H1 (cell line): ENCODE results near the gene AMOTL2. TPM values are rescaled to one million over a fixed set of nuclear protein-coding genes. Genes with fewer than 3 reads are reported as not detected.
A peak's percentile ranks its signal among the peaks of the same experiment; 100 is the strongest.

ENCODE experiments used
- BRCA1 ChIP-seq: IDR thresholded peaks from 2 replicates; pipeline ENCODE4 v1.6.1; 2012; ENCODE audit warnings: low read depth, low read length, improper control_type of control experiment
- CHD2 ChIP-seq: IDR thresholded peaks from 2 replicates; pipeline ENCODE4 v1.6.1; 2012; ENCODE audit warnings: low read length, improper control_type of control experiment
- GTF2F1 ChIP-seq: IDR thresholded peaks from 2 replicates; pipeline ENCODE4 v1.6.1; 2012; ENCODE audit warnings: low read depth, low read length, improper control_type of control experiment, borderline replicate concordance
- POLR2A ChIP-seq, 2 experiments: IDR thresholded peaks; 1 replicate in 1 of 2; 2 replicates in 1 of 2; pipeline ENCODE4 v1.6.1; 2011; ENCODE audit warnings: low read depth in 2 of 2, low read length in 2 of 2, mild to moderate bottlenecking in 2 of 2; ENCODE audit errors: control extremely low read depth in 1 of 2
- SRF ChIP-seq: IDR thresholded peaks from 2 replicates; pipeline ENCODE4 v1.6.1; 2011; ENCODE audit warnings: mild to moderate bottlenecking, low read depth, low read length, moderate library complexity
- TBP ChIP-seq: IDR thresholded peaks from 2 replicates; pipeline ENCODE4 v1.6.1; 2011; ENCODE audit warnings: low read depth, low read length, improper control_type of control experiment
- YY1 ChIP-seq: IDR thresholded peaks from 2 replicates; pipeline ENCODE4 v1.6.1; 2011; ENCODE audit warnings: low read depth, mild to moderate bottlenecking, low read length
- polyA plus RNA-seq, 7 experiments: library from polyadenylated mRNA; depleted of rRNA in 3 of 7; stranded (reverse) in 5 of 7; unstranded in 2 of 7; fragments of >200 nt in 5 of 7; fragments of 200-250 nt in 2 of 7; gene quantifications; 1 replicate in 5 of 7; 2 replicates in 1 of 7; 4 replicates in 1 of 7; pipeline versions ENCODE4 v1.2.1 to v1.2.3, GENCODE V29; 2011 to 2013; ENCODE audit warnings: missing spikeins in 2 of 7, mixed read lengths in 2 of 7
- total RNA-seq: library from RNA; stranded (reverse); fragmentation: NEBNext Ultra II Directional; extraction: Animal tissue kit (Norgen Biotek cat#: 25700); gene quantifications from 2 replicates; pipeline ENCODE4 v1.2.1, GENCODE V29; 2021
- TF ChIP-seq, protein P1 (sequence below): IDR thresholded peaks from 2 replicates; pipeline ENCODE4 v1.6.1; 2011; ENCODE audit warnings: low read length, improper control_type of control experiment
- TF ChIP-seq, protein P2 (sequence below): IDR thresholded peaks from 2 replicates; pipeline ENCODE4 v1.6.1; 2012; ENCODE audit warnings: inconsistent platforms

The AMOTL2 gene
- total and polyA plus RNA-seq, 2 of the 8 experiments (the other 6 are each of a cell fraction or from before 2014, with no cell fraction given), result 19.0 to 63.7 TPM

DNA sequence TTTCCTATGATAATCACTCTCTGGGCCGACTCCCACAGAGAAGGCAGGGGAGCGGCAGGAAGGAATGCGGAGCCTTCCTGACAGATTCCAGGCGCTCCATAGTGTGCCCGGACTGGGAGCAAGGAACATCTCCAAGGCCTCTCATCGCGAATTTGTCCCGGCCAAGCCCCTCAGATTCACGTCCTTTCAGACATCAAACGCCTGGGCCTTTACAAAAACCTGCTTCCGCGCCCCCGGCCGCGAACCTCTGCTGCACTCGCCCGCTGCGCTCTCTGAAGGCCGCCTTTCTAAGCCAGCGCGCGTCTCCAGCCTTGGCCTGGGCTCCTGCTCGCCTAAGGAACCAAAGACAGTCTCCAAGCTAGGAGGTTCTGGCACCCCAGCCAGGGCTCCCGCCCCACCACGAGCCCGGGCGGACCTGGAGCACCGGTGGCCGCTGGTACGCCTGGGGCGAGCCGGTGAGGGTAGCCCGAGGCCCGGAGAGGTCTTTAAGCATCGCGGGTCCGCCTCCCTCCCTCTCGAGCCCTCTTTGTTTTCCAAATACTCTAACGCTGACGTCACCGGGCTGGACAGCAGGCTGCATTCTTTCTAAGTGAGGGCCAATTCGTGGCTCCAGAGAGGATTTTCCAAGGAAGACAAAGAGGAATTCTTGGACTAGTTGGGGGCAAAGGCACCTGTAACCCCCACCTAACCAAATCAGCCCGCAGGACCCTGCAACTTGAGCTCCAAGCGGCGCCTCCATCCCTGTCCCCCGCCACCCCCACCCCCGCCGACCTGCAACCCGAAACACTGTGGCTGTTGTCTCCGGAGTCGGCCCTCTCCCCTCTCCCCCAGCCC is 759 bp downstream of the AMOTL2 start (continued):
- TF ChIP-seq TBP (peak; percentile 70), BRCA1 (no peak), YY1 (no peak), GTF2F1 (no peak), POLR2A (IDR thresholded peaks at IDR 0.05; ENCODE audit: control extremely low read depth in 1 of 2, low read depth in 2 of 2, low read length in 2 of 2) (peak in 1 of 2 experiments; percentile 83; a peak in 2 of 3 replicates), CHD2 (no peak; the same call in 1 of the 2 replicates), SRF (no peak)
- TF ChIP-seq, protein P1, sequence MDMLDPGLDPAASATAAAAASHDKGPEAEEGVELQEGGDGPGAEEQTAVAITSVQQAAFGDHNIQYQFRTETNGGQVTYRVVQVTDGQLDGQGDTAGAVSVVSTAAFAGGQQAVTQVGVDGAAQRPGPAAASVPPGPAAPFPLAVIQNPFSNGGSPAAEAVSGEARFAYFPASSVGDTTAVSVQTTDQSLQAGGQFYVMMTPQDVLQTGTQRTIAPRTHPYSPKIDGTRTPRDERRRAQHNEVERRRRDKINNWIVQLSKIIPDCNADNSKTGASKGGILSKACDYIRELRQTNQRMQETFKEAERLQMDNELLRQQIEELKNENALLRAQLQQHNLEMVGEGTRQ, result no peak
- TF ChIP-seq, protein P2, sequence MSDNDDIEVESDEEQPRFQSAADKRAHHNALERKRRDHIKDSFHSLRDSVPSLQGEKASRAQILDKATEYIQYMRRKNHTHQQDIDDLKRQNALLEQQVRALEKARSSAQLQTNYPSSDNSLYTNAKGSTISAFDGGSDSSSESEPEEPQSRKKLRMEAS, result no peak
